AG04450 (cell line): ENCODE measurements around the gene AARS1. TPM values are rescaled to one million over a fixed set of nuclear protein-coding genes. Genes with fewer than 3 reads are reported as not detected.

ENCODE experiments used
- CTCF ChIA-PET: fragments of 300-600, 350-600 bp; formaldehyde crosslinking; extraction: SDS; loops from one replicate; lab custom pipeline; 2022; ENCODE audit warnings: antibody characterized with exemption, inconsistent platforms; lab: Charles Lee
- POLR2A ChIA-PET: fragments of 350-600 bp; formaldehyde crosslinking; extraction: SDS; loops from one replicate; lab custom pipeline; 2021; ENCODE audit warnings: antibody characterized with exemption, inconsistent platforms; lab: Yijun Ruan, JAX
- DNase-seq: peaks from one replicate; pipeline ENCODE4 v3.0.0-alpha.2; 2011; ENCODE audit warnings: low read depth, low spot score
- H3K27ac ChIP-seq: one replicate; pipeline ENCODE4 v1.5.1; 2012; ENCODE audit warnings: low read depth, low read length, control low read depth
- H3K27me3 ChIP-seq: one replicate; pipeline ENCODE4 v1.6.0; 2012; ENCODE audit warnings: low read length; ENCODE audit not compliant: control insufficient read depth, insufficient read depth
- H3K4me3 ChIP-seq: 2 replicates; pipeline ENCODE4 v1.5.1; 2011; ENCODE audit warnings: mild to moderate bottlenecking, low read depth, low read length, control low read depth
- H3K9me3 ChIP-seq: 2 replicates; pipeline ENCODE4 v1.5.1; 2012; ENCODE audit warnings: low read length; ENCODE audit not compliant: control insufficient read depth, insufficient read depth
- polyA plus RNA-seq: library from polyadenylated mRNA; depleted of rRNA; stranded (reverse); fragments of >200 nt; gene quantifications from 2 replicates; pipeline ENCODE4 v1.2.3, GENCODE V29; 2011
- TF ChIP-seq, protein P1 (sequence below): IDR thresholded peaks from 2 replicates; pipeline ENCODE4 v1.5.1; 2011; ENCODE audit warnings: low read depth, low read length, control low read depth, inconsistent platforms

AARS1 gene
- polyA plus RNA-seq, 1 experiment: 221 TPM

GRCh38 chr16:70302745-70303144 is 13.4 kb upstream of the AARS1 start:
- POLR2A ChIA-PET: no interaction called here
- CTCF ChIA-PET: no interaction called here
- no peak for DNase-seq

GRCh38 chr16:70301121-70301520 is 11.8 kb upstream of the AARS1 start:
- POLR2A ChIA-PET: no interaction called here
- TF ChIP-seq, protein P1, sequence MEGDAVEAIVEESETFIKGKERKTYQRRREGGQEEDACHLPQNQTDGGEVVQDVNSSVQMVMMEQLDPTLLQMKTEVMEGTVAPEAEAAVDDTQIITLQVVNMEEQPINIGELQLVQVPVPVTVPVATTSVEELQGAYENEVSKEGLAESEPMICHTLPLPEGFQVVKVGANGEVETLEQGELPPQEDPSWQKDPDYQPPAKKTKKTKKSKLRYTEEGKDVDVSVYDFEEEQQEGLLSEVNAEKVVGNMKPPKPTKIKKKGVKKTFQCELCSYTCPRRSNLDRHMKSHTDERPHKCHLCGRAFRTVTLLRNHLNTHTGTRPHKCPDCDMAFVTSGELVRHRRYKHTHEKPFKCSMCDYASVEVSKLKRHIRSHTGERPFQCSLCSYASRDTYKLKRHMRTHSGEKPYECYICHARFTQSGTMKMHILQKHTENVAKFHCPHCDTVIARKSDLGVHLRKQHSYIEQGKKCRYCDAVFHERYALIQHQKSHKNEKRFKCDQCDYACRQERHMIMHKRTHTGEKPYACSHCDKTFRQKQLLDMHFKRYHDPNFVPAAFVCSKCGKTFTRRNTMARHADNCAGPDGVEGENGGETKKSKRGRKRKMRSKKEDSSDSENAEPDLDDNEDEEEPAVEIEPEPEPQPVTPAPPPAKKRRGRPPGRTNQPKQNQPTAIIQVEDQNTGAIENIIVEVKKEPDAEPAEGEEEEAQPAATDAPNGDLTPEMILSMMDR: no peak
- Histone ChIP-seq H3K4me3 (no peak overlapping the region), H3K27me3 (no peaks in the 10 kb centered on the region), H3K9me3 (peaks cover 7% of the 10 kb centered on the region), H3K27ac (no peak overlapping the region)
- CTCF ChIA-PET: interaction anchor here (0.6 kb wide), 1 partner anchor 46 kb away, joined by 5 read pairs; no protein-coding TSS in a partner anchor
- no peak for DNase-seq

More at GRCh38 chr16:70302745-70303144, 13.4 kb upstream of the AARS1 start:
- peaks cover 7% of the 10 kb centered on the region for H3K9me3 ChIP-seq
- TF ChIP-seq, protein P1: no peak
- H3K27ac ChIP-seq: no peak overlapping the region
- no peaks in the 10 kb centered on the region for H3K27me3 ChIP-seq
- H3K4me3 ChIP-seq: no peak overlapping the region

- peak within 1 kb of the TSS; percentile 96 for H3K4me3 ChIP-seq
- CTCF ChIA-PET: interaction anchor here (1.3 kb wide), 1 partner anchor 81 kb away, joined by 3 read pairs; no protein-coding TSS in a partner anchor
- no peak for DNase-seq
- no peaks in the 10 kb centered on the region for H3K27me3 ChIP-seq
- TF ChIP-seq, protein P1: peak; percentile 3; the same call in 1 of the 2 replicates
- peak within 1 kb of the TSS; percentile 90 for H3K27ac ChIP-seq
- H3K9me3 ChIP-seq: peaks cover 12% of the 10 kb centered on the region
- POLR2A ChIA-PET: interaction anchor here (0.7 to 2.1 kb wide), 2 partner anchors 10 to 183 kb away, joined by 4 to 10 read pairs; partner anchors contain the start of gene AARS1
These were observed 10.0 kb upstream of the AARS1 start, which contains the start of gene DDX19B for GRCh38 chr16:70298988-70299938. DDX19B (plus strand) TSS chr16:70299186; CDS start chr16:70299298, 112 bp downstream.

DNA sequence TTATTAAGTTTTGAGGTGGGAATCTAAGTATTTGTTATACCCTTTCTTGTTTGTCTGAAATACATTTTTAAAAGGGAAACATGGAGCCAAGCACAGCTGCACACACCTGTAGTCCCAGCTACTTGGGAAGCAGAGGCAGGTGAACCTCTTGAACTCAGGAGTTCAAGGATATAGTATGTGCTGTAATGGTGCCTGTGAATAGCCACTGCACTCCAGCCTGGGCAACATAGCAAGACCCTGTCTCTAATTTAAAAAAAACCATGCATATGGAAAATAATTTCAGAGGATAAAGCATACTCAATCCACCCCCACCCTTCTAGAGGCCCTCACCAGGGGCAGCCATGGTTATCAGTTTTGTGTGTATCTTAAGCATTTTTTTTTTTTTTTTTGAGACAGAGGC is 6.3 kb upstream of the AARS1 start:
- no peak overlapping the region for H3K4me3 ChIP-seq
- H3K27me3 ChIP-seq: no peaks in the 10 kb centered on the region
- no peak for DNase-seq
- peaks cover 14% of the 10 kb centered on the region for H3K9me3 ChIP-seq
- TF ChIP-seq, protein P1: no peak
- POLR2A ChIA-PET: interaction anchor here (0.7 kb wide), 1 partner anchor 38 kb away, joined by 7 read pairs; no protein-coding TSS in a partner anchor
- CTCF ChIA-PET: no interaction called here
- H3K27ac ChIP-seq: no peak overlapping the region
